ENCODE measurements around the gene CNTNAP4. TPM values are rescaled to one million over a fixed set of nuclear protein-coding genes. Genes with fewer than 3 reads are reported as not detected.

Gene CNTNAP4
- total and polyA plus RNA-seq, 12 donors: 0.17 to 2.6 (median 0.56) TPM; not detected in 5

- Histone ChIP-seq H3K36me3 (replicated peaks in 1 of 2) (no peaks in the 10 kb centered on the region), H3K27ac (no peak overlapping the region), H3K4me3 (no peak overlapping the region), H3K9me3 (replicated peaks in 1 of 3) (no peaks in the 10 kb centered on the region), H3K27me3 (no peaks in the 10 kb centered on the region), H3K4me1 (replicated peaks in 1 of 2) (no peaks in the 10 kb centered on the region)
- WGBS, 4 donors: 77 to 87% (median 83%) methylated on average over 3 of the region's 3 CpGs
- no peak for TF ChIP-seq CTCF (IDR thresholded peaks at IDR 0.05)
- TF ChIP-seq POLR2A (IDR thresholded peaks at IDR 0.05): no peak
- no peak for DNase-seq
- intact Hi-C loops (cut with DNase I): no loop called here
Observed at GRCh38 chr16:76293980-76294379, 16.8 kb downstream of the CNTNAP4 start.

GRCh38 chr16:76294396-76295214, 17.4 kb downstream of the CNTNAP4 start:
- 90 to 94% (median 93%) methylated on average over 3 of the region's 3 CpGs for WGBS, 4 donors
- Histone ChIP-seq H3K4me1 (replicated peaks in 1 of 2) (no peaks in the 10 kb centered on the region), H3K9me3 (replicated peaks in 1 of 3) (no peaks in the 10 kb centered on the region), H3K4me3 (no peak overlapping the region), H3K27me3 (no peaks in the 10 kb centered on the region), H3K27ac (no peak overlapping the region), H3K36me3 (replicated peaks in 1 of 2) (no peaks in the 10 kb centered on the region)
- TF ChIP-seq CTCF (IDR thresholded peaks at IDR 0.05): no peak
- no peak for TF ChIP-seq POLR2A (IDR thresholded peaks at IDR 0.05)
- intact Hi-C loops (cut with DNase I): no loop called here
- no peak for DNase-seq

GRCh38 chr16:76297941-76298340, 20.7 kb downstream of the CNTNAP4 start:
- Histone ChIP-seq H3K4me3 (no peak overlapping the region), H3K36me3 (replicated peaks in 1 of 2) (no peaks in the 10 kb centered on the region), H3K4me1 (replicated peaks in 1 of 2) (no peaks in the 10 kb centered on the region), H3K9me3 (replicated peaks in 1 of 3) (no peaks in the 10 kb centered on the region), H3K27ac (no peak overlapping the region), H3K27me3 (no peaks in the 10 kb centered on the region)
- no peak for DNase-seq
- TF ChIP-seq POLR2A (IDR thresholded peaks at IDR 0.05) (no peak), CTCF (IDR thresholded peaks at IDR 0.05) (no peak)
- WGBS, 4 donors: 58 to 80% (median 67%) methylated on average over 3 of the region's 3 CpGs
- intact Hi-C loops (cut with DNase I): no loop called here

GRCh38 chr16:76303637-76304314, 26.6 kb downstream of the CNTNAP4 start:
- Histone ChIP-seq H3K4me1 (replicated peaks in 1 of 2) (no peaks in the 10 kb centered on the region), H3K27me3 (no peaks in the 10 kb centered on the region), H3K27ac (no peak overlapping the region), H3K4me3 (no peak overlapping the region), H3K9me3 (replicated peaks in 1 of 3) (no peaks in the 10 kb centered on the region), H3K36me3 (replicated peaks in 1 of 2) (no peaks in the 10 kb centered on the region)
- TF ChIP-seq CTCF (IDR thresholded peaks at IDR 0.05) (no peak), POLR2A (IDR thresholded peaks at IDR 0.05) (no peak)
- DNase-seq: no peak
- intact Hi-C loops (cut with DNase I): no loop called here
- 69 to 79% (median 71%) methylated on average over 4 of the region's 4 CpGs for WGBS, 4 donors

All from adrenal gland (tissue), 12 donors.